C4-2B (cell line): ENCODE measurements around the gene TRIM17.

Experiments used
- H3K27ac ChIP-seq: fragments of 450-650 bp; 2 replicates; pipeline ENCODE4 v1.5.1; 2017
- CTCF ChIP-seq: fragments of 450-650 bp; conservative IDR thresholded peaks from 2 replicates; pipeline ENCODE4 v1.5.1; 2017; ENCODE audit warnings: mild to moderate bottlenecking
- ZFX ChIP-seq: fragments of 450-650 bp; IDR thresholded peaks from 2 replicates; pipeline ENCODE4 v1.6.1; 2017

Gene TRIM17

GRCh38 chr1:228446852-228447251 is 30.2 kb upstream of the TRIM17 start:
- H3K27ac ChIP-seq = no peak overlapping the region
- TF ChIP-seq ZFX (no peak), CTCF (no peak)

DNA sequence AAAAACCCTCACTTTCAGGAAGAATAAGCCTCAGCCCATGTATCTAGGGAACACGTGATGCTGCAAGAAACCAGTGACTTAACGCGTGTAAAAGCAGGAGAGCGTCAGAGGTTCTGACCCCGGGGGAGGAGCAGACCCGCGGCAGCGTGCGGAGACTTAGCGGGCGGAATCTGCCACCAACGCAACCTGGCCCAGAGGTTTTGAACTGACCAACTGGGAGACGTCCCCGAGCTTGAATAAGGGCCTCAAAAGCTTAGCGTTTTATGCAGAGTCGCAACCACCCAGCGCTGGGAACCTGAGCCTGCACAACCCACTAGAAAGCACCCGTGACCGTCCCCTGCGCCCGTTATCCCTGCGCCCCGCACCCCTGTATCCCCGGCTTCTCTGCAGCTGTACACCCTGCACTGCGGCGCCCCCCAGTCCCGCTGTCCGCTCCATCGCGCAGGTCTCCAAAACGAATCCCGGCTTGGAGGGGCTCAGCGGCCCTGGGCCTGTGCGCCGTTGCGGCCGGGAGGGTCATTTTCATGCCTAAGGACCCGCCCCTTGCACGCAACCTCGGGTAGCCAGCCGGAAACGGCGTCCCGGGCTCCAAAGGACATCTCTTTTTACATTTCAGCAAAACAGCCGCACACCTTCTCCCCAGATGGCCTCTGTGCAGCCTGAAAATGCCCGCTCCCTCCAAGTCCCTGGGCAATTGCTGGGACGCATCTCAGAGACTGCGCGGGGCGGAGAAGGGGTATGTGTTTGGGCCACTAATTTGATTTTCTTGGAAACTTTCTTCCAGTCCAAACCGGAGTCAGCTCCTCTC is 29.4 kb upstream of the TRIM17 start:
- H3K27ac ChIP-seq = no peak overlapping the region
- TF ChIP-seq ZFX = no peak
- no peak for TF ChIP-seq CTCF

DNA sequence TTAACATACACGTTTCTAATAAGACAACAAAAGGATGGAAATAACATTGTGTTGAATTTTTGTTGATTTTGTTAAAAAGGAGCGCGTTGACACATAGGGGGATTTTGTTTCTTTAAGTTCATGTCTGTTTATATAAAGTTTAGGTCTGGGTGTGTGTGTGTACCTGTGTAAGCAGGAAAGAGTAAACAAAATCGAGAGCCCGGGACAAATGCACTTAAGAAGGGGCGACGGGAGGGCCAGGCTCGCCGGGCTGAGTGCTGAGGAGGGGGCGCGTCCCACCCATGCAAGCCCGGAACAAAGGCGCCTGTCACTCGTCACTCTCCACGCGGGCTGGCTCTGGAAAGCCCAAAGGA is 28.8 kb upstream of the TRIM17 start:
- no peak overlapping the region for H3K27ac ChIP-seq
- TF ChIP-seq ZFX = no peak
- no peak for TF ChIP-seq CTCF

GRCh38 chr1:228443395-228443794 is 26.7 kb upstream of the TRIM17 start:
- TF ChIP-seq CTCF (no peak), ZFX (no peak)
- no peak overlapping the region for H3K27ac ChIP-seq

DNA sequence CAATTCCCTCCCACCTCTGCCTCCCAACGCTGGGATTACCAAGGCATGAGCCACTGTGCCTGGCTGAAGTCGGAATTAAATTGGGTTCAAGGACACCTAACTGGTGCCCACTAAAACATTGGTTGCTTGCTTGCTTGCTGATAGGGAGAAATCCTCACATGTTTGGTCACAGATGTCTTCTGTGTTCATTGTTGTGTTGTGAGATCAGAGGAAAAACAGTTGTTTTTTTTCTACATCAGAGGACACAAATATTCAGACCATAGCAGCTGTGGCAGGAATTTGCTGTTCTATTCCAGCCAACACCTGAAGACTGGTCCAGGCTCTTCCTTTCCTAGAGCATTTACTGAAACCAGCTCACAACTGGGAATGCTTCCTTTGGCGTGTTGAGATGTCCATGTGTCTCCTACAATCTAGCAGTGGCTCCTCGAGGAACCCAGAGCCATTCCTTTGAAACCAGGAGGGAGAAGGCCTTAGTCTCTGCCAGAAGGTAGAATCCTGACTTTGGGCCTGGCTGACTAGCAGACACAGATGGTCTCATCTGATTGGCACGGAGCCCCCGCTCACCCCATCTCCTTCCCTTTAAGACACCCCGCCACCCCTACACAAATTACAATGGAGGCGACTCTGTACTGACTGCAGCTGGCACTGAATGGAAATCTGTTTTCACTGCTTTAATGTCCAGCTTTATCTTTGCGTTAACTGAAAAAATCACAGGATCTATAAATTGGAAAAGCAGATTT is 24.3 kb upstream of the TRIM17 start:
- no peak overlapping the region for H3K27ac ChIP-seq
- TF ChIP-seq ZFX (no peak), CTCF (no peak)

- no peak overlapping the region for H3K27ac ChIP-seq
- no peak for TF ChIP-seq CTCF
Measured at GRCh38 chr1:228438266-228438665, 21.6 kb upstream of the TRIM17 start.

GRCh38 chr1:228437424-228437962 is 20.8 kb upstream of the TRIM17 start:
- H3K27ac ChIP-seq = no peak overlapping the region
- TF ChIP-seq ZFX (no peak), CTCF (no peak)
